KMS-11 (cell line): ENCODE data around the gene IGSF23.
A peak's percentile ranks its signal among the peaks of the same experiment; 100 is the strongest.

Experiments used
- H2AFZ ChIP-seq: fragments of 200-600 bp; sonication (generic); 2 replicates; pipeline ENCODE4 v1.6.1; 2016; ENCODE audit warnings: antibody characterized with exemption, mixed run types, low read depth
- H3K27ac ChIP-seq: fragments of 200-600 bp; sonication (generic); 2 replicates; pipeline ENCODE4 v1.6.1; 2016; ENCODE audit warnings: mild to moderate bottlenecking, mixed run types
- H3K27me3 ChIP-seq: fragments of 200-600 bp; sonication (generic); 2 replicates; pipeline ENCODE4 v1.6.1; 2017; ENCODE audit warnings: mild to moderate bottlenecking, low read depth, mixed run types, moderate library complexity; ENCODE audit not compliant: insufficient read depth
- H3K36me3 ChIP-seq: fragments of 200-600 bp; sonication (generic); 2 replicates; pipeline ENCODE4 v1.6.1; 2017; ENCODE audit warnings: mild to moderate bottlenecking, mixed run types; ENCODE audit not compliant: insufficient read depth
- H3K4me1 ChIP-seq: fragments of 200-600 bp; sonication (generic); 2 replicates; pipeline ENCODE4 v1.6.1; 2016; ENCODE audit warnings: mild to moderate bottlenecking, low read depth, mixed run types; ENCODE audit not compliant: poor library complexity, severe bottlenecking
- H3K4me2 ChIP-seq: fragments of 200-600 bp; sonication (generic); 2 replicates; pipeline ENCODE4 v1.7.0; 2016; ENCODE audit warnings: mild to moderate bottlenecking, mixed run types
- H3K4me3 ChIP-seq: fragments of 200-600 bp; sonication (generic); IDR thresholded peaks from 2 replicates; pipeline ENCODE4 v1.6.1; 2017; ENCODE audit warnings: low read depth, low read length, mixed read lengths; ENCODE audit not compliant: insufficient read depth
- H3K79me2 ChIP-seq: fragments of 200-600 bp; sonication (generic); 2 replicates; pipeline ENCODE4 v1.6.1; 2016; ENCODE audit warnings: low read depth, mixed run types; ENCODE audit not compliant: insufficient read depth
- H3K9ac ChIP-seq: fragments of 200-600 bp; sonication (generic); 2 replicates; pipeline ENCODE4 v1.6.1; 2016; ENCODE audit warnings: mild to moderate bottlenecking, mixed run types
- H4K20me1 ChIP-seq: fragments of 200-600 bp; sonication (generic); 2 replicates; pipeline ENCODE4 v1.6.1; 2016; ENCODE audit warnings: mild to moderate bottlenecking, mixed run types; ENCODE audit not compliant: insufficient read depth
- CTCF ChIP-seq: fragments of 200-600 bp; sonication (generic); conservative IDR thresholded peaks from 2 replicates; pipeline ENCODE4 v1.6.1; 2017; ENCODE audit warnings: low read depth, mild to moderate bottlenecking, antibody characterized with exemption, low read length, moderate library complexity, mixed read lengths

IGSF23 gene

GRCh38 chr19:44570984-44571684, 42.2 kb upstream of the IGSF23 start:
- H3K4me2 ChIP-seq: peak overlapping the region; percentile 7; the same call in 1 of the 2 replicates
- H3K9ac ChIP-seq: no peak overlapping the region
- no peaks in the 10 kb centered on the region for H3K27me3 ChIP-seq
- no peak overlapping the region for H3K27ac ChIP-seq
- H4K20me1 ChIP-seq: no peaks in the 10 kb centered on the region
- no peak overlapping the region for H3K4me3 ChIP-seq
- H3K4me1 ChIP-seq: peaks cover 7% of the 10 kb centered on the region
- no peaks in the 10 kb centered on the region for H3K36me3 ChIP-seq
- peak; percentile 88 for TF ChIP-seq CTCF
- H2AFZ ChIP-seq: peak overlapping the region; percentile 42
- no peaks in the 10 kb centered on the region for H3K79me2 ChIP-seq

- no peaks in the 10 kb centered on the region for H3K27me3 ChIP-seq
- H3K9ac ChIP-seq: no peak overlapping the region
- no peak overlapping the region for H2AFZ ChIP-seq
- H3K36me3 ChIP-seq: no peaks in the 10 kb centered on the region
- H4K20me1 ChIP-seq: no peaks in the 10 kb centered on the region
- no peaks in the 10 kb centered on the region for H3K79me2 ChIP-seq
- no peak for TF ChIP-seq CTCF
- peaks cover 7% of the 10 kb centered on the region for H3K4me1 ChIP-seq
- no peak overlapping the region for H3K4me2 ChIP-seq
- no peak overlapping the region for H3K4me3 ChIP-seq
- no peak overlapping the region for H3K27ac ChIP-seq
Observed at GRCh38 chr19:44571830-44572580, 41.4 kb upstream of the IGSF23 start.

GRCh38 chr19:44572581-44572900, 40.8 kb upstream of the IGSF23 start:
- no peak overlapping the region for H3K9ac ChIP-seq
- H3K27me3 ChIP-seq: no peaks in the 10 kb centered on the region
- no peak overlapping the region for H3K4me2 ChIP-seq
- no peak for TF ChIP-seq CTCF
- no peaks in the 10 kb centered on the region for H3K79me2 ChIP-seq
- H3K27ac ChIP-seq: no peak overlapping the region
- H2AFZ ChIP-seq: no peak overlapping the region
- H3K4me3 ChIP-seq: no peak overlapping the region
- H3K36me3 ChIP-seq: no peaks in the 10 kb centered on the region
- H4K20me1 ChIP-seq: no peaks in the 10 kb centered on the region
- H3K4me1 ChIP-seq: peaks cover 7% of the 10 kb centered on the region

GRCh38 chr19:44573183-44573582, 40.2 kb upstream of the IGSF23 start:
- TF ChIP-seq CTCF: no peak
- Histone ChIP-seq H3K79me2 (no peaks in the 10 kb centered on the region), H3K27me3 (no peaks in the 10 kb centered on the region), H3K9ac (no peak overlapping the region), H4K20me1 (no peaks in the 10 kb centered on the region), H2AFZ (no peak overlapping the region), H3K4me3 (no peak overlapping the region), H3K4me1 (peaks cover 7% of the 10 kb centered on the region), H3K4me2 (no peak overlapping the region), H3K27ac (no peak overlapping the region), H3K36me3 (no peaks in the 10 kb centered on the region)
